Endometrial microvascular endothelial cells (primary cell): ENCODE results near the gene TSPOAP1. TPM values are rescaled to one million over a fixed set of nuclear protein-coding genes. Genes with fewer than 3 reads are reported as not detected.

Experiments used
- in situ Hi-C: cut with HindIII; loops from 2 replicates; pipeline ENCODE4 v1.10.0; 2017; ENCODE audit warnings: low sequenced_read_pairs, low pct_unique_long_range_greater_than_20kb; ENCODE audit errors: inconsistent ontology term
- total RNA-seq: library from RNA; depleted of rRNA; stranded (reverse); fragments of >200 nt; gene quantifications from one replicate; pipeline ENCODE4 v1.2.3, GENCODE V29; 2015; ENCODE audit errors: inconsistent ontology term

Gene TSPOAP1, protein sequence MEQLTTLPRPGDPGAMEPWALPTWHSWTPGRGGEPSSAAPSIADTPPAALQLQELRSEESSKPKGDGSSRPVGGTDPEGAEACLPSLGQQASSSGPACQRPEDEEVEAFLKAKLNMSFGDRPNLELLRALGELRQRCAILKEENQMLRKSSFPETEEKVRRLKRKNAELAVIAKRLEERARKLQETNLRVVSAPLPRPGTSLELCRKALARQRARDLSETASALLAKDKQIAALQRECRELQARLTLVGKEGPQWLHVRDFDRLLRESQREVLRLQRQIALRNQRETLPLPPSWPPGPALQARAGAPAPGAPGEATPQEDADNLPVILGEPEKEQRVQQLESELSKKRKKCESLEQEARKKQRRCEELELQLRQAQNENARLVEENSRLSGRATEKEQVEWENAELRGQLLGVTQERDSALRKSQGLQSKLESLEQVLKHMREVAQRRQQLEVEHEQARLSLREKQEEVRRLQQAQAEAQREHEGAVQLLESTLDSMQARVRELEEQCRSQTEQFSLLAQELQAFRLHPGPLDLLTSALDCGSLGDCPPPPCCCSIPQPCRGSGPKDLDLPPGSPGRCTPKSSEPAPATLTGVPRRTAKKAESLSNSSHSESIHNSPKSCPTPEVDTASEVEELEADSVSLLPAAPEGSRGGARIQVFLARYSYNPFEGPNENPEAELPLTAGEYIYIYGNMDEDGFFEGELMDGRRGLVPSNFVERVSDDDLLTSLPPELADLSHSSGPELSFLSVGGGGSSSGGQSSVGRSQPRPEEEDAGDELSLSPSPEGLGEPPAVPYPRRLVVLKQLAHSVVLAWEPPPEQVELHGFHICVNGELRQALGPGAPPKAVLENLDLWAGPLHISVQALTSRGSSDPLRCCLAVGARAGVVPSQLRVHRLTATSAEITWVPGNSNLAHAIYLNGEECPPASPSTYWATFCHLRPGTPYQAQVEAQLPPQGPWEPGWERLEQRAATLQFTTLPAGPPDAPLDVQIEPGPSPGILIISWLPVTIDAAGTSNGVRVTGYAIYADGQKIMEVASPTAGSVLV (N-terminal part only)
- not detected for total RNA-seq

DNA sequence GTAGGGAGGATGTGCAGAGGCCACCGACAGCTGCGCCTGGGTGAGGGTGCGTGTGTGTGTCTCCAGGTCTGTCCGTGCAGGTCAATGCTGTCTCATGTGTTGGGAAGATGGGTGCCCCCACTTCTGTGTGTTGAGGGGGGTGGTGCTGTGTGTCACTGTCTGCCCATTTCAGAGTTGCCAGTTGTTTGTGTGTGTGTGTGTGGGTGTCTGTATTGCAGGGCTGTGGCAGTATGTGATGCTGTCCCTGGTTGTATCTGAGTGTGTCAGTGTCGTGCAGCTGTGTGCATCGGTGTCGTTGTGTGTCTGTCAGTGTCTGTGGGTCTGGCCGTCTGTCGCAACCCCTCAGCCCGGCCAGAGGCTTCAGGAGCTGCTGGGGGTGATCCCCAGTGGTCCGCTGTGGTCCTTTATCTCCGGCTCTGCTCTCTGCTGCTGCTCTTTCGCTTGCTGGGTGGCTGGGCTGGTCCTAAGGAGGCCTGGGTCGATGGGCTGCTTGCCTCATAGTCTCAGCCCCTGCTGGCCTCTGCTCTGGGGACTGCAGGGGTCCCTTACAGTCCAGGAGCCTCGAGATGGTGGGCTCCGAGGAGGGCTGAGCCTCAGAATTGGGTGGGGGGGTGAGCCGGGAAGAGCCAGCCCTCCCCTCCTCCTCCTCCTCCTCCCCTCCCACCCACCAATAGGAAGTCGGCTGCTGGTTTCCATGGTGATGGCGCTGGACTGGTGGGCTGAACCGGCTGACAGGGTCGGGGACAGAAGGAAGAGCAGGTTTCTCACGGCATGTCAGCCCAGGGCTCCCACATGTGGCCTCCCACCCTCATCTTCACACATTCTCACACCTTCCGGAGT lies at the start of gene TSPOAP1:
Gene TSPOAP1, minus strand, starts transcription at position 601 of the 840 bp plus-strand sequence. CDS start 875 bp downstream, outside the sequence.
- in situ Hi-C loops = no loop called here

DNA sequence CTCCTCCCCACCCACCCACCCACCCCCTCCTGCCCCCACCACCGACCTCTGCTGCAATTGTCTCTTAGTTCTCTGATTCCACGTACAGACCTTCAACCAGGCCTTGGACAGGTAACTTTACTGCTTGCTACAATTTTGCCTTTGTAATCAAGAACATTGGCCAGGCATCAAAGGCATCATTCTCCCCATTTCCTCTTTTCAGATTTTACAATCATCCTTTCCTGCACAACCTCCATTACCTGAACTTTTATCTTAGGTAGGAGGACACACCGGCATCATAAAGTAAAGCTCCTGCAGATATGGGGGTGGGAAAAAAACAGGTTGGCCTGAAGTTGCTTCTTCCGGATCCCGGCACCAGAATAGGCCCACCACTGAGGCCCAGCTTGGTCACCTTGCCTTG lies 49.1 kb upstream of the TSPOAP1 start:
- in situ Hi-C loops = no loop called here

DNA sequence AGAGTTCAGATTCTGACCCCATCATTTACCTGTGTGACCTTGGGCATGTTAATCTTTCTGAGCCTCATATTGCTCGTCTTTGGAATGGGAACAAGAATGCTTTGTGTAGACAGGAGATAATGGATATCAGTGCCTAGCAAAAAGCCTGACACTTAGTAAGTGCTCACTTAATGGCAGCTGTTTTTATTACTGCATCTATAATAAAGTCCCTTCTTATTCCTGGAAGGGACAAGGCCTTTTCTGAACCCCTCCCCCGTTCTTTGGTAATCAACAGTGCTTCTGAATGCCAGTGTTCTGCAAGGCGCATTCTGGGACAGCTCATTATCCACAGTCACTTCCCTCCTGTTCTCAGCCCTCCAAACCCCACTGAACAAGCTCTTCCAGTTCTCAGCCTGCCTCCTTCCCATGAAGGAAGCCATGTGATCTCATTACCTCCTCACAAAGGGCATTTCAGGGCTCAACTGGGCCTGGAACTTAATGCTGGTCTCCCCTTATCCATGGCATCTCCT lies 48.6 kb upstream of the TSPOAP1 start:
- in situ Hi-C loops = no loop called here

DNA sequence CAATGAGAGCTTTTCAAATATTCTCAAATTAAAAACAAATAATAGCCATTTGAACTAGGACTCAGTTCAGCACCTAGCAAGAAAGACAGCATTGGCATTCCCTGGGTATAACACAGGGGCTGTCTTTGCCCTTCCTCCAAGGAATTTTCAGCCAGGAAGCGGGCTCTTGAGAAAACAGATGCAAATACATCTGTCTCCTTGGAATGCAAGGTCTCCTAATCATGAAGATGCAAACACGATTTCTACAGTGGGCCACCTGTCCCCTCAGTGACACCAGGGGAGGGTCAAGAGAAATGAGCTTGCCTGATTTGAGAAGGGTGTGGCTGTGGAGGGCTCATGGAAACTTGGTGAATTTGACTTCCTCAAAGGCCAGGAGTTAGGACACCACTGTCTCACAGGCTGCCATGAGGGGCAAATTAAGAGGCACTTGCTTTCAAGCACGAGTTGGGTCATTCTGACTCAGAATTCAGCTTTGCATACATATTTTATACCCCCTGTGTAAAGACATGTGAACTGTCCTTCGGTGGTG lies 47.9 kb upstream of the TSPOAP1 start:
- in situ Hi-C loops = no loop called here

DNA sequence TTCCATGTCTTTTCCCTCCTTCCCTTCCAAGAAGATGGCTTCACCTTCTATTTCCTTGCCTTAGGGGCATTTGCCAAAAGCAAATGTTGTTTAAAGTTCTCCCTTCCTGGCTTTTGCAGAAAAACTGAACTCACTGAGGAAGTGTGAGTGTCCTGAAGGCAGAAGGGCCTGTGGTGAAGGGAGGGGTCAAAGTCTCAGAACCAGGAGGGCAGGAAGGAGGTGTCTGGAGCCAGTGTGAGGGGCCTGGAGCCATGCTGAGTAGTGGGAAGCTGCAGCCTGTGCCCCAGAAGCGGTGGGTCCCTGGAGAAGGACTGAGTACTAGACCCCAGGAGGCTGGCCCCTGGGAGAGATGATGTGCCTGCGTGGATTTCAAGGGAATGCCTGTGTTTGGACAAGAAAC lies 47.2 kb upstream of the TSPOAP1 start:
- in situ Hi-C loops = no loop called here

DNA sequence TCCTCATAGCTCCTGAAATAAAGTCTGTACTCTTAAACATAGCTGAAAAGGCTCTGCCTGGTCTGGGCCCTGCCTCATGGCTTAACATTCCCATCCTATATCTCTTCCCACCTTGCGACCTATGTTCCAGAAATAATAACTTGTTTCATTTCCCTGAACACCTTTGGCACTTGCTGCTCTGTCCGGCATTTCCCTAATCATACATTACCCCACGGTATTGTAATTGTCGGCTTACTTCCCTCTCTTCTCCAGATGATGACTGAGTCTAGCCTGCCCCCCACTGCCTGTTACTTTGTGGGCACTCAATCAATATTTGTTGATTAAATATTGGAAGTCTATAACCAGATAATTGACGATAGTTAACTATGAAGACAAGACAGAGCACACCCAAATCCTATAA lies 46.7 kb upstream of the TSPOAP1 start:
- in situ Hi-C loops = no loop called here

DNA sequence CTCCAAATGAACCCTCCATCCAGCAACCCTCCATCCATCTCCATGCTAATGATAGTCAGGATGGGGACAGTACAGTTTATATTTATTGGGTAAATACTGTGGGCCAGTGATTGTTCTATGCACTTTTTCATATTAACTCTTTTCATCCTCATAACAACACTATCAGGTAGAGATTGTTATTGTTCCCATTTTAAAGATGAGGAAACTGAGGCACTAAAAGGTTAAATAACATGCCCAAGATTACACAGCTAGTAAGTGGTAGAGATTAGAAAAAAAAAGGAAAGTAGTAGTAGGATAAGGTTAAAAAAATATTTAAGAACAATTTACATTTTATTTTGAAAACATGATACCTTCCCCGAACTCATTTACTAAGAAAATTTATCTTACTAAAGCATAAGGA lies 45.3 kb upstream of the TSPOAP1 start:
- in situ Hi-C loops = no loop called here

DNA sequence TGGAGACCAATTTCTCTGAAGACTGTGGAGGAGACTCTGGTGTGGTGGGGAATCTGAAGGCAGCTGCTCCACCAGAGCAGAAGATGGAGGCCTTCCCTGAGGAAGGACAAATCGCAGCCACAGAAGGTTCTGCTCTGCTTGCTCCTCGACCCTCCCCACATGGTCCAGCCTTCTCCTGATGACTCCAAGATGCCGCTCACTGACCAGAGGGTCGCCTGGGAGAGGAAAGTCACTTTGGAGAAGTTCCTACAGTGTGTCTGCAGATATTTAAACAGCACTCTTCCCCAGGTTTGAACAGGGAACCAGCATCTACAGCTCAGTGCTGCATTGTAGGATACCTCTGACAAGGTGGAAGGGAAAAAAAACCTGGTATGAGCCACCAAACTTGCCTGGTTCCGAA lies 44.4 kb upstream of the TSPOAP1 start:
- in situ Hi-C loops = no loop called here

DNA sequence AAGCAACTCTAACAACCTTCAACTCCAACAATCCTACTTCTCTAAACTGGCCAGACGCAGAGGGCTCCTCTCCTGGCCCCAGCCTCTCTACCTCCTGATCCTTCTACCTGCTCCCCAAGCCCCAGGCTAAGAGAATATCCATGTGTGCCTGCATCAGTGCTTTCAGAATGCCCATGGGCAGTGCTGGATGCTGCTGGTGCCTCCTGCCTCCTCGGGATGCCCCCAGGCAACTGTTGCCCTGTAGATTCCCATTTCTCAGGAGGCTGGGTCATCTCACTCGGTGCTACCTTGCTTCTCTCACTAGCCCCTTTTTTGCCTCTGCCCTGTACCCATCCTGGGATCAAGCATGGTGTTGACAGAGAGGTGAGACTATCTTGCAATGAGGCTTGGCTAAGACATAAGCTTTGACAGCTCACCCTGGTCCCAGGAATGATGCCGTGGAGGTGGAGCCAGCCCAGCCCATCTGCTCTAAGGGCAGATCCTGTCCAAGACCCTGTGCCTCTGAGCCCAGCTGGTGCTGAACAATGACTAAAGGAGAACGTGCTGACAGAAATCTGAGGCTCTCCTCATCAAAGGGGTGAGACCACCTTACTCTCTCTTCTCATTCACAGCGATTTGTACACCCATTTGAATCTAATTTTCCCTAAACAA lies 42.8 kb upstream of the TSPOAP1 start:
- in situ Hi-C loops = no loop called here

DNA sequence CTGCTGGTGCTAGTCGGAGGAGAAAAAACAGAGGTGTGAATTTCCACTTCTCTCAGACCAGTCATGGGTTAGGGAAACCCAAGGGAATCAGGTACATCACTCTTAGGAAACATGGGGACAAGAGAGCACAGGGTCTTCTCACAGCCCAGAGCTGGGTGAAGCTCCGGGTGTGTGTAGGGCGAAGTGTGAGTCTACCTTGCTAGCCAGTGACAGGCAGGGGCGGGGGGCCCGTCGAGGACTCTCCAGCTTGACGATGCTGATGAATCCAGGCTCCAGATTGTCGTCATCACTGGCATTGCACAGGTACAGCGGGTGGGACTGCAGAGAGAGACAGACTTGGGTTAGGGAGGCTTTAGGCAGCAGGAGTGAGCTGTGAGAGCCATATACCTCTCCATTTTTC lies 42.1 kb upstream of the TSPOAP1 start:
- in situ Hi-C loops = no loop called here

DNA sequence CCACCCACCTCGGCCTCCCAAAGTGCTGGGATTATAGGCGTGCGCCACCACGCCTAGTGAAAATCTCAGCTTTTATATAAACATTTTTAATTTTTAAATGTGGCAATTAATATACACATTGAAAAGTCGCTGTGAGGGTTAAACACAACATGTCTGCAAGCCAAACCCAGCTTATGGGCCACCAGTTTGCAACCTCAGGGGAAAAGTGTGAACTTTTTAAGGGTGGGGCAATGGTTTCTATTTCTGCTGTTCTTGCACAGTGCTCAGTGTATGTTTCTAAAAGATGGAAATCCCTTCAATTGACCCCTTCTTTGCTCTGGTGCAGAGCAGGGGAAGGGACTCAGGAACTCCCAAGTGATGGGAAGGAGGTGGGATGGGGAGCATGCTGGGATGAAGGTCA lies 41.7 kb upstream of the TSPOAP1 start:
- in situ Hi-C loops = no loop called here

DNA sequence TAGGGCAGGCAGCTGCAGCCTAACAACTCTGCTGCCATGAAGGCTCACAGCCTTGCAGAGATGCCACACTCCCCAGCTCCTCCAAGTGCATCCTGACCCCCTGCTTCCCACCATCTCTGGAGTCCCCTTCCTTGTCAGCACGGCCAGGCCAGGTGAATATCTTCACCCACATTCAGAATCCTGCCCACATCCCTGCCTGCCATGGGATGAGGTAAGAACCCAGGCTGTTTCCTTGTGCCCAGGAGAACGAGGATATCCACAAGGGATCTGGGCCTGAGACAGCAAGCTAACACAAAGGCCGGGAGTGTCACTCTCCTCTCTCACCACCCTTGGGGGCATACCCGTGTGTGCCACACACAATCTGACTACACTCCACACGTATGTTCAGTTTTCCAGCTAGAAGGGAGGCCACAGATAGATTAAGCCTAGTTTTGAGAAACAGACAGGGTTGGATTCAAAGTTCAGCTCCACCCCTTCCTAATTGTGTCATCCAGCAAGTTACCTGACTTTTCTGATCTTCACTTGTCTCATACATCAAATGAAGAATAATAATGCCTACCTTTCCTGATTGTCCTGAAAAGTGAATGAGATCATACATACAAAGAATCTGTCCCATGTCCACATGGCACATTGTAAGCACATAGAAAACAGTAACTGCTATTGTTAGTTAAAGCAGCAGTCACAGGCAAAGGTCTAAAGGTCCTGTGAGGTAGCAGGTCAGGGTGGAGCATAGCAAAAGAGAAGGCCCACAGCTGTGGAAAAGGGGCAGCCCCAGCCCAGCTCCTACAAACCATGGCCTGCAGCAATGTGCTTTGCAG lies 40.8 kb upstream of the TSPOAP1 start:
- in situ Hi-C loops = no loop called here

DNA sequence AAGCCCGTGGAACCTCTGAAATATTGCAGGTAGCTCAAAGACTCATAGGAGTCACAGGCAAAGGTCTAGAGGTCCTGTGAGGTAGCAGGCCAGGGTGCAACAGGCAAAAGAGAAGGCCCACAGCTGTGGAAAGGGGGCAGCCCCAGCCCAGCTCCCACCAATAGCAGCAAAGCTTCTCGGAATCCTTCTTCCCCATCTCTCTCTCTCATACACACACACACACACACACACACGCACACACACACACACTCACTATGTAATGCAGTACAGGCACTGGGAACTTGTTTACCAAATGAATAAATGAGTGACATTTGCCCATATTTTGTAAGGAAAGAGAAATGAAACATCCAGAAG lies 40.2 kb upstream of the TSPOAP1 start:
- in situ Hi-C loops = no loop called here

DNA sequence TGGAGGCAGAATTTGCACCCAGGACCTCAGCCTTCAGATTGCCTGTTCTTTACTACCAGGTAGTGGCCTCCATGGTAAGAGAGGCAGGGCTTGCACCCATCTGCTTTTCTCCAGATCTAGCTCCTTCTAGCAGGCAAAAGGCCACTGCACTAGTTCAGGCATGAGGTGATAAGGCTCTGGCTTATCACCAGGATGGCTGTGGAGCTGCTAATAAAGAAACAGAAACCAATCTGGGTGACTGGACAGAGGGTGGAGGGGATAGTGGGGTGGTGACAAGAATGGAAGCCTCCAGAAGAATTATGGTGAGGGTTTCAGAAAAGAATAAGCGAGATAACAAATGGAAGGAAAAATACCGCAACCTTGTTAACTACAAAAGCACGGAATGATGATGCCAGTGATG lies 38.9 kb upstream of the TSPOAP1 start:
- in situ Hi-C loops = no loop called here

DNA sequence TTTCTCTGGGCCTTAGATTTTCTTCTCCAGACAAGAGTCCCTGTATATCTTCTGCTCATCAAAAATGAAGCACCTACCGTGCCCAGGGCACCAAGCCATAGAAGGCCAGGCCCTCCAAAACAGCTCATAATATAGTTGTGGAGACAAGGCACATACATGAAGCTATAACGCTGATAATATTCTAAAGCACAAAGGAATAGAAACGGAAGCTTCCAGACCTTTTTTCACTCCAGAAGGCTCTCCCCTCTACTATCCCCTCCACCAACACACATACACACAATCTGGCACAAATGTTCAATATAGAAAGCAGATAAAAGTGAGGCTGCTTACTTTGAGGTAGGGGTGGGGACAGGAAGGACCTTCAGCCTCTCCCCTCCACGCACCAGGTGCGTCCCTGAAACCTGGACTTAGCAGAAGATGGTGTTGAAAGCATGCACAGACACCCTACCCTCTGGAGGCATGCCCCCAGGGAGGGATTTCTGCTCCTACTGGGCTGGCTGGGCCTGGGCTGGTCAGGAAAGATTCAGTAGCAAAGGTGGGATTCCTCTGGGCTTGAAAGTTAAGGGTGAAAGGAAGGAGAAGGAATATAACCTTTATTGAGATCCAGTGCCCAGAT lies 37.5 kb upstream of the TSPOAP1 start:
- in situ Hi-C loops = no loop called here

DNA sequence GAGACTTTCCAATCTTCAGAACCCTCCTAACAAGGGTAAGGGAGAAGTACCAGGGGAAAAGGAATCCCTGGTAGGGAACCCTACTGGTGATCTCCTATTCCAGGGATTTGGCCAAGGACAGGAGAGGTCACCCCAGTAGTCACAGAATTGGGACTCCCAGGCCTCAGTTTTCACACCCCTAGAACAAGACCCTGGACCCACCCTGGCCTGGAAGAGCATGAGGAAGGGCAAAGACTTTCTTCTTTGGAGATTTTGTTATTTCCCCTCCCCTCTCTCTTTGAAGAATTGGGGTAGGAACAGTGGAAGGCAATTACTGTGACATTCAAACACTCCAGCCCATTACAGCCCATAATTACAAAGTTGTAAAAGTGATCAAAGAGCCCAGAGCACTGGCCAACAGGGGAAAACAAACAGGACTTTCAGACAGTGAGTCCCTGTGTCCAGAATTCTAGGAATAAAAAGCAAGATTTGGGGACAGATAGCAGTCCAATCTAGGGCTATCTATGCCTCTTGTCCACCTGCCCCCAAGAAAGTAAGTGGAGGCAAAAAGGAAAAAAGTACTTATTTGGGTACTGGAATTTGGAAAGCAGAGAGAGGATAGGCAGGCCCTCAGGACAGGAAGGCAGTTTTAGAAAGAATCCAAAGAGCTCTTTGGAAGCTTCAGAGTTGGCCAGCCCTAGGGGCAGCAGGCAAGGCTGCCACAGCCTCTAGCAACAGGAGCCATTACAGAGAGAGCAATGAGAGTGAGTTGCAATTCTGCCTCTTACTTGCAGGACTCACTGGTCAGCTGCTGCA lies 36.8 kb upstream of the TSPOAP1 start:
- in situ Hi-C loops = no loop called here
